MCF 10A (cell line): ENCODE results near the gene FAN1. TPM values are rescaled to one million over a fixed set of nuclear protein-coding genes. Genes with fewer than 3 reads are reported as not detected.

Source experiments
- BruUV-seq: library from RNA; stranded (reverse); fragments of 400-500 nt; replicated peaks from 2 replicates; lab custom pipeline; 2021; lab: Mats Ljungman, UMichigan
- CTCF ChIA-PET: fragments of 300-600 bp; sonication (Branson Sonifier 250); formaldehyde crosslinking; extraction: SDS; loops from one replicate; lab custom pipeline; 2021; ENCODE audit warnings: antibody characterized with exemption, inconsistent platforms; lab: Yijun Ruan, JAX
- POLR2A ChIA-PET: fragments of 300-600, 350-650 bp; sonication (Branson Sonifier 250); formaldehyde crosslinking; extraction: SDS; loops from one replicate; lab custom pipeline; 2020; ENCODE audit warnings: antibody characterized with exemption, inconsistent platforms; lab: Yijun Ruan, JAX
- DNase-seq: peaks from one replicate; pipeline ENCODE4 v3.0.0-alpha.2; 2018; ENCODE audit not compliant: unreplicated experiment
- H3K27ac Mint-ChIP-seq: one replicate; pipeline ENCODE4 v1.8.0; 2022; ENCODE audit warnings: mild to moderate bottlenecking, low read depth, mixed read lengths; ENCODE audit not compliant: unreplicated experiment
- H3K27me3 Mint-ChIP-seq: one replicate; pipeline ENCODE4 v1.8.0; 2022; ENCODE audit warnings: mixed read lengths; ENCODE audit not compliant: insufficient read depth, unreplicated experiment
- H3K36me3 Mint-ChIP-seq: one replicate; pipeline ENCODE4 v1.8.0; 2022; ENCODE audit warnings: mild to moderate bottlenecking, moderate library complexity, mixed read lengths; ENCODE audit not compliant: insufficient read depth, unreplicated experiment
- H3K4me1 Mint-ChIP-seq: one replicate; pipeline ENCODE4 v1.8.0; 2022; ENCODE audit warnings: mixed read lengths; ENCODE audit not compliant: insufficient read depth, unreplicated experiment
- H3K4me3 Mint-ChIP-seq: one replicate; pipeline ENCODE4 v1.8.0; 2022; ENCODE audit warnings: mild to moderate bottlenecking, moderate library complexity, mixed read lengths; ENCODE audit not compliant: unreplicated experiment
- H3K9me3 Mint-ChIP-seq: one replicate; pipeline ENCODE4 v1.8.0; 2022; ENCODE audit warnings: mixed read lengths; ENCODE audit not compliant: unreplicated experiment
- intact Hi-C: fragments of 100-400 bp; cut with micrococcal nuclease; formaldehyde crosslinking; loops from 2 replicates; pipeline ENCODE4 v1.14.1; 2022
- total RNA-seq: library from RNA; stranded (reverse); gene quantifications from 2 replicates; pipeline ENCODE4 v1.2.3, GENCODE V29; 2022
- TF ChIP-seq, protein P1 (sequence below): fragments of 200-600 bp; IDR thresholded peaks from one replicate; pipeline ENCODE4 v1.8.0; 2022; ENCODE audit warnings: antibody characterized with exemption, mild to moderate bottlenecking; ENCODE audit not compliant: unreplicated experiment

FAN1 gene
- total RNA-seq, 1 experiment from 2014 or later: 22.4 TPM

DNA sequence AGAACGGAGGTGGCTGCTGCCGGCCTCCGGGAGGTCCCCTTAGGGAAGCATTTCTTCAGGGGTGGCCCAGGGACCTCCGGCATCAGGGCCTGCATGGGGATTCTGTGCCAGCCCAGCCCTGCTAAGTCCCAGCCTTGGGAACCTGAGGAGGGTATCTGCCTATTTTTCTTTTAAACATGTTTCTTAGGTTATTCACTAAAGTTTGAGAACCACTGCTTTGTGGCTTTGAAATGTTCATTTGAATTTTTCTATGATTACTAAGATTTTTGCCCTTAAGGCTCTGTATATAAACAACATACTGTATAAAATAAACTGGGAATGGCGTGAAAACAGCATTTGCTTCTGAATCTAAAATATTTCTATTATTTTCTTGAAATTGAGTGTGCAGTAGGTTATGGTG, 24.4 kb downstream of the FAN1 start:
- no peaks in the 10 kb centered on the region for H3K27me3 Mint-ChIP-seq
- intact Hi-C loops: no loop called here
- TF ChIP-seq, protein P1, sequence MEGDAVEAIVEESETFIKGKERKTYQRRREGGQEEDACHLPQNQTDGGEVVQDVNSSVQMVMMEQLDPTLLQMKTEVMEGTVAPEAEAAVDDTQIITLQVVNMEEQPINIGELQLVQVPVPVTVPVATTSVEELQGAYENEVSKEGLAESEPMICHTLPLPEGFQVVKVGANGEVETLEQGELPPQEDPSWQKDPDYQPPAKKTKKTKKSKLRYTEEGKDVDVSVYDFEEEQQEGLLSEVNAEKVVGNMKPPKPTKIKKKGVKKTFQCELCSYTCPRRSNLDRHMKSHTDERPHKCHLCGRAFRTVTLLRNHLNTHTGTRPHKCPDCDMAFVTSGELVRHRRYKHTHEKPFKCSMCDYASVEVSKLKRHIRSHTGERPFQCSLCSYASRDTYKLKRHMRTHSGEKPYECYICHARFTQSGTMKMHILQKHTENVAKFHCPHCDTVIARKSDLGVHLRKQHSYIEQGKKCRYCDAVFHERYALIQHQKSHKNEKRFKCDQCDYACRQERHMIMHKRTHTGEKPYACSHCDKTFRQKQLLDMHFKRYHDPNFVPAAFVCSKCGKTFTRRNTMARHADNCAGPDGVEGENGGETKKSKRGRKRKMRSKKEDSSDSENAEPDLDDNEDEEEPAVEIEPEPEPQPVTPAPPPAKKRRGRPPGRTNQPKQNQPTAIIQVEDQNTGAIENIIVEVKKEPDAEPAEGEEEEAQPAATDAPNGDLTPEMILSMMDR: no peak
- H3K4me1 Mint-ChIP-seq: peaks cover 2% of the 10 kb centered on the region
- H3K36me3 Mint-ChIP-seq: peaks cover 68% of the 10 kb centered on the region
- no peak overlapping the region for H3K27ac Mint-ChIP-seq
- POLR2A ChIA-PET: no interaction called here
- H3K4me3 Mint-ChIP-seq: no peak overlapping the region
- BruUV-seq: no TSS peak
- CTCF ChIA-PET: no interaction called here
- H3K9me3 Mint-ChIP-seq: no peaks in the 10 kb centered on the region
- DNase-seq: no peak

DNA sequence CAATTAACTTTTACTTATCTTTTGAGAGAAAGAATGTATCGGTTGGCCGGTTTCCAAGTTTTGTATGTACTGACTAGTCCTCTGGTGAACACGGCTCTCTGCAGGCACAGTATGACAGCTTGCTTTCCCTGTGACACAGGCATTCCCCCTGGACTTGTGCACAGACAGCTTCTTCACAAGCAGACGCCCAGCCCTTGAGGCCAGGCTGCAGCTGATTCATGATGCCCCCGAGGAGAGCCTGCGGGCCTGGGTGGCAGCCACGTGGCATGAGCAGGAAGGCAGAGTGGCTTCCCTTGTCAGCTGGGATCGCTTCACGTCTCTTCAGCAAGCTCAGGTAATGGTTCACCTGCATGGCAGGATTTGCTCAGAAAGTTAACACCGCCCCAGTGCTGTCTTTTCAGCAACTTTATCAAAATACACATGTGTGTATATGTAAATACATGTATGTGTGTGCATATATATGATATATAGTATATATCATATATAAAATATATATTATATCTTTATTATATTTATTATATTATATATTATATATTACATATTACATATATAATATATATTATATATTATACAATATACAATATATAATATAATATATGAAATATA, 25.5 kb downstream of the FAN1 start:
- H3K4me1 Mint-ChIP-seq: peaks cover 6% of the 10 kb centered on the region
- no peak overlapping the region for H3K4me3 Mint-ChIP-seq
- BruUV-seq: no TSS peak
- intact Hi-C loops: no loop called here
- no peaks in the 10 kb centered on the region for H3K27me3 Mint-ChIP-seq
- no peak for DNase-seq
- CTCF ChIA-PET: no interaction called here
- H3K36me3 Mint-ChIP-seq: peaks cover 69% of the 10 kb centered on the region
- no peak overlapping the region for H3K27ac Mint-ChIP-seq
- H3K9me3 Mint-ChIP-seq: no peaks in the 10 kb centered on the region
- POLR2A ChIA-PET: interaction anchor here (0.6 kb wide), 1 partner anchor 161 kb away, joined by 3 read pairs; no protein-coding TSS in a partner anchor
- TF ChIP-seq, protein P1: no peak

DNA sequence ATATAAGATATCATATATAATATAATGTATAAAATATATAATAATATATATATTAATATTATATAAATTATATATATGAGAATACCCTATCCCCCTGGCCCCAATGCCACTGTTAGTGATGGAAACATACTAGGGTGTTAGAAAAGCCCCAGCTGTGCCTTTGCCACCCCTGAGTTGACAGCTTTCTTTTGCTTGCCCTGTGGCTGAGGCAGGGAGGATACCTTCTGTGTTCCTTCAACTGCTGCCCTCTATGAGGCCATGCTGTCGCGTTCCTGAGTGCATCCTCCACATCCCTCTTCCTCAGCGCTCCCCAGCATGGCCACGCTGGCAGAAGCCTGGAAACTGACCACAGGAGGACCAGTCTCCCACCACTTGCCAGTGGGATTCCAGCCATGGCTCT, 26.3 kb downstream of the FAN1 start:
- no peak overlapping the region for H3K27ac Mint-ChIP-seq
- H3K27me3 Mint-ChIP-seq: no peaks in the 10 kb centered on the region
- DNase-seq: no peak
- TF ChIP-seq, protein P1: no peak
- ChIA-PET CTCF (interaction anchor here (1.2 kb wide), 1 partner anchor 71 kb away, joined by 4 read pairs; no protein-coding TSS in a partner anchor), POLR2A (interaction anchor here (1.1 kb wide), 1 partner anchor 11 kb away, joined by 5 read pairs; no protein-coding TSS in a partner anchor)
- H3K9me3 Mint-ChIP-seq: no peaks in the 10 kb centered on the region
- H3K4me3 Mint-ChIP-seq: no peak overlapping the region
- BruUV-seq: no TSS peak
- intact Hi-C loops: no loop called here
- peaks cover 6% of the 10 kb centered on the region for H3K4me1 Mint-ChIP-seq
- peaks cover 71% of the 10 kb centered on the region for H3K36me3 Mint-ChIP-seq

DNA sequence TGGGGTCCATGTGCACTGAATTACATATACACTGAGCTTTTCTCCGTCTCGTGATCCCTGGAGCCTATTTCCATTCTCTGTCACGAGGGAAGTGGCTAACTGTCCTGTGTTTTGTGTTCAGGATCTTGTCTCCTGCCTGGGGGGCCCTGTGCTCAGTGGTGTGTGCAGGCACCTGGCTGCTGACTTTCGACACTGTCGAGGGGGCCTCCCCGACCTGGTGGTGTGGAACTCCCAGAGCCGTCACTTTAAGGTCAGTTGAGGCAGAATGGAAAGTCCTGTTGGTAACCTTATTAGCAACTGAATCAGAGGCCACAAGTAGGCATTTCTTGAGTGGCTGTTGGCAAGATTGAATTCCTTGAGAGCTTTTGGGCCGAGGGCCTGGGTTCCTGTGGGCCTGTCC, 26.7 kb downstream of the FAN1 start:
- DNase-seq: no peak
- ChIA-PET POLR2A (interaction anchor here (1.1 kb wide), 1 partner anchor 12 kb away, joined by 5 read pairs; no protein-coding TSS in a partner anchor), CTCF (interaction anchor here (1.2 kb wide), 1 partner anchor 71 kb away, joined by 4 read pairs; no protein-coding TSS in a partner anchor)
- H3K9me3 Mint-ChIP-seq: no peaks in the 10 kb centered on the region
- TF ChIP-seq, protein P1: no peak
- intact Hi-C loops: no loop called here
- peaks cover 71% of the 10 kb centered on the region for H3K36me3 Mint-ChIP-seq
- H3K27me3 Mint-ChIP-seq: no peaks in the 10 kb centered on the region
- no peak overlapping the region for H3K27ac Mint-ChIP-seq
- H3K4me3 Mint-ChIP-seq: no peak overlapping the region
- no TSS peak for BruUV-seq
- H3K4me1 Mint-ChIP-seq: peaks cover 6% of the 10 kb centered on the region
